ENCODE data around the gene ANKS1B.

ANKS1B gene

GRCh38 chr12:99959549-99960170, 25.1 kb downstream of the ANKS1B start:
- no peak for DNase-seq

GRCh38 chr12:99957866-99958466, 26.8 kb downstream of the ANKS1B start:
- no peak for DNase-seq

GRCh38 chr12:99954724-99955123, 30.0 kb downstream of the ANKS1B start:
- no peak for DNase-seq

- no peak for DNase-seq
These were observed 36.4 kb downstream of the ANKS1B start for GRCh38 chr12:99948370-99948769.

GRCh38 chr12:99946131-99946530, 38.6 kb downstream of the ANKS1B start:
- DNase-seq, result no peak

- DNase-seq, result no peak
These were observed 49.1 kb downstream of the ANKS1B start for GRCh38 chr12:99935608-99936007.

GRCh38 chr12:99926511-99927169, 58.1 kb downstream of the ANKS1B start:
- DNase-seq, result no peak

GRCh38 chr12:99920353-99920960, 64.3 kb downstream of the ANKS1B start:
- DNase-seq, result no peak

- no peak for DNase-seq
These were observed 66.9 kb downstream of the ANKS1B start for GRCh38 chr12:99917711-99918402.

GRCh38 chr12:99916555-99916954, 68.2 kb downstream of the ANKS1B start:
- no peak for DNase-seq

- DNase-seq, result no peak
These were observed 69.3 kb downstream of the ANKS1B start for GRCh38 chr12:99915251-99916082.

GRCh38 chr12:99914206-99914605, 70.5 kb downstream of the ANKS1B start:
- no peak for DNase-seq

- no peak for DNase-seq
These were observed 72.8 kb downstream of the ANKS1B start for GRCh38 chr12:99911967-99912366.

GRCh38 chr12:99911081-99911480, 73.7 kb downstream of the ANKS1B start:
- no peak for DNase-seq

GRCh38 chr12:99910342-99910741, 74.4 kb downstream of the ANKS1B start:
- DNase-seq, result no peak

GRCh38 chr12:99906786-99907579, 77.8 kb downstream of the ANKS1B start:
- DNase-seq, result no peak

- DNase-seq, result no peak
These were observed 83.6 kb downstream of the ANKS1B start for GRCh38 chr12:99901181-99901580.

GRCh38 chr12:99898645-99899044, 86.1 kb downstream of the ANKS1B start:
- DNase-seq, result no peak

- DNase-seq, result no peak
These were observed 105.3 kb downstream of the ANKS1B start for GRCh38 chr12:99879439-99879838.

- DNase-seq, result no peak
These were observed 109.7 kb downstream of the ANKS1B start for GRCh38 chr12:99875081-99875480.

- no peak for DNase-seq
These were observed 114.7 kb downstream of the ANKS1B start for GRCh38 chr12:99870085-99870484.

GRCh38 chr12:99861731-99862130, 123.0 kb downstream of the ANKS1B start:
- no peak for DNase-seq

Data from stimulated activated CD4-positive, alpha-beta T cell treated with anti-CD3 and anti-CD28 coated beads, Interleukin-4, amount 100 ng/mL, for 24 hours (primary cell).